Kidney epithelial cell (primary cell): ENCODE measurements around the gene EHD4. TPM values are rescaled to one million over a fixed set of nuclear protein-coding genes. Genes with fewer than 3 reads are reported as not detected.

Experiments
- DNase-seq: peaks from one replicate; pipeline ENCODE4 v3.0.0-alpha.2; 2010; ENCODE audit warnings: low read depth
- H3K27me3 ChIP-seq: 2 replicates; pipeline ENCODE4 v1.6.0; 2011; ENCODE audit warnings: low read length; ENCODE audit not compliant: control insufficient read depth, insufficient read depth
- H3K36me3 ChIP-seq: 2 replicates; pipeline ENCODE4 v1.5.1; 2011; ENCODE audit warnings: low read length; ENCODE audit not compliant: control insufficient read depth, insufficient read depth
- H3K4me3 ChIP-seq: 2 replicates; pipeline ENCODE4 v1.5.1; 2011; ENCODE audit warnings: low read depth, mild to moderate bottlenecking, control low read depth, low read length
- CTCF ChIP-seq: IDR thresholded peaks from 2 replicates; pipeline ENCODE4 v1.5.1; 2011; ENCODE audit warnings: mild to moderate bottlenecking, moderate library complexity, low read length, control low read depth, inconsistent platforms; ENCODE audit not compliant: insufficient read depth, poor library complexity, severe bottlenecking
- total RNA-seq: library from RNA; depleted of rRNA; stranded (reverse); fragments of >200 nt; gene quantifications from 2 replicates; pipeline ENCODE4 v1.2.3, GENCODE V29; 2015

Gene EHD4
- total RNA-seq, 1 donor from 2014 or later, result 30.1 TPM

GRCh38 chr15:41847206-41847605 is 125.2 kb downstream of the EHD4 start:
- H3K4me3 ChIP-seq, result no peak overlapping the region
- DNase-seq, result no peak
- peaks cover 4% of the 10 kb centered on the region for H3K27me3 ChIP-seq
- no peaks in the 10 kb centered on the region for H3K36me3 ChIP-seq
- no peak for TF ChIP-seq CTCF

Other genes starting within 250 kb of the EHD4 start
- gene MAPKBP1, start 198.1 kb downstream of the EHD4 start, total RNA-seq, result 11.9 and 16.5 TPM in 2 replicates
- 14.0 and 16.0 TPM in 2 replicates for gene JMJD7, start 144.5 kb downstream of the EHD4 start, total RNA-seq
- gene PLA2G4B, start 133.7 kb downstream of the EHD4 start, total RNA-seq, result 2.3 and 3.4 TPM in 2 replicates
- 0.14 and 0.17 TPM in 2 replicates for gene SPTBN5, start 78.5 kb downstream of the EHD4 start, total RNA-seq
- gene PLA2G4E, start 48.5 kb upstream of the EHD4 start, total RNA-seq, result not detected in 2 replicates
- not detected in 2 replicates for gene PLA2G4D, start 122.0 kb upstream of the EHD4 start, total RNA-seq
- gene PLA2G4F, start 184.1 kb upstream of the EHD4 start, total RNA-seq, result 0.84 and 5.2 TPM in 2 replicates
- 43.3 and 53.9 TPM in 2 replicates for gene VPS39, start 235.7 kb upstream of the EHD4 start, total RNA-seq